Esophagus squamous epithelium (tissue), 5 donors: ENCODE data around the gene CNRIP1. TPM values are rescaled to one million over a fixed set of nuclear protein-coding genes. Genes with fewer than 3 reads are reported as not detected.

Experiments
- DNase-seq: peaks from one replicate; lab custom pipeline; 2025; lab: John Stamatoyannopoulos, UW
- H3K27ac ChIP-seq, 4 donors: fragments of 200-600 bp; sonication (generic); one replicate each; pipeline ENCODE4 v1.5.1; 2016 to 2019; ENCODE audit warnings: mild to moderate bottlenecking in 1 of 4
- H3K27me3 ChIP-seq, 4 donors: fragments of 200-600 bp; sonication (generic); 1 replicate in 3 of 4; 2 replicates in 1 of 4; pipeline versions ENCODE4 v1.5.1 to v1.6.0; 2017 to 2021; ENCODE audit warnings: antibody characterized with exemption in 1 of 4
- H3K36me3 ChIP-seq, 3 donors: fragments of 200-600 bp; sonication (generic); one replicate each; pipeline ENCODE4 v1.5.1; 2016 to 2019
- H3K4me1 ChIP-seq, 3 donors: fragments of 200-600 bp; sonication (generic); one replicate each; pipeline ENCODE4 v1.5.1; 2017 to 2019
- H3K4me3 ChIP-seq, 4 donors: fragments of 200-600 bp; sonication (generic); 1 replicate in 3 of 4; 2 replicates in 1 of 4; pipeline ENCODE4 v1.5.1; 2016 to 2019; ENCODE audit warnings: mild to moderate bottlenecking in 2 of 4, moderate library complexity in 1 of 4
- H3K9me3 ChIP-seq, 3 donors: fragments of 200-600 bp; sonication (generic); one replicate each; pipeline ENCODE4 v1.5.1; 2016 to 2019
- POLR2A ChIP-seq, 4 donors: fragments of 450-650 bp; IDR thresholded peaks; one replicate each; pipeline ENCODE4 v1.6.1; 2017; ENCODE audit warnings: antibody characterized with exemption in 4 of 4, mild to moderate bottlenecking in 4 of 4, moderate library complexity in 3 of 4
- WGBS, 2 donors: methylation state at CpG; one replicate each; pipeline ENCODE4 v1.1.5; 2018; 5-methylcytosine and 5-hydroxymethylcytosine counted together
- intact Hi-C: fragments of 100-400 bp; cut with DNase I; formaldehyde crosslinking; loops from one replicate; pipeline ENCODE4 v1.15.0; 2022
- total RNA-seq, 4 donors: library from RNA; depleted of rRNA; stranded (reverse); fragments of >200 nt; gene quantifications; one replicate each; pipeline ENCODE4 v1.1.0, GENCODE V29; 2016
- TF ChIP-seq, protein P1 (sequence below), 6 experiments: fragments of 450-650 bp in 4 of 6; fragments of 200-600 bp in 2 of 6; sonication (generic) in 2 of 6; IDR thresholded peaks; one replicate each; pipeline ENCODE4 v1.5.1; 2016 to 2019; ENCODE audit warnings: antibody characterized with exemption in 6 of 6, mild to moderate bottlenecking in 4 of 6, moderate library complexity in 4 of 6
- donor health status: DM: yes; HTN: yes; CAD: no.

Gene CNRIP1
- total RNA-seq, 4 donors from 2014 or later: 0.61 to 21.4 (median 5.0) TPM

DNA sequence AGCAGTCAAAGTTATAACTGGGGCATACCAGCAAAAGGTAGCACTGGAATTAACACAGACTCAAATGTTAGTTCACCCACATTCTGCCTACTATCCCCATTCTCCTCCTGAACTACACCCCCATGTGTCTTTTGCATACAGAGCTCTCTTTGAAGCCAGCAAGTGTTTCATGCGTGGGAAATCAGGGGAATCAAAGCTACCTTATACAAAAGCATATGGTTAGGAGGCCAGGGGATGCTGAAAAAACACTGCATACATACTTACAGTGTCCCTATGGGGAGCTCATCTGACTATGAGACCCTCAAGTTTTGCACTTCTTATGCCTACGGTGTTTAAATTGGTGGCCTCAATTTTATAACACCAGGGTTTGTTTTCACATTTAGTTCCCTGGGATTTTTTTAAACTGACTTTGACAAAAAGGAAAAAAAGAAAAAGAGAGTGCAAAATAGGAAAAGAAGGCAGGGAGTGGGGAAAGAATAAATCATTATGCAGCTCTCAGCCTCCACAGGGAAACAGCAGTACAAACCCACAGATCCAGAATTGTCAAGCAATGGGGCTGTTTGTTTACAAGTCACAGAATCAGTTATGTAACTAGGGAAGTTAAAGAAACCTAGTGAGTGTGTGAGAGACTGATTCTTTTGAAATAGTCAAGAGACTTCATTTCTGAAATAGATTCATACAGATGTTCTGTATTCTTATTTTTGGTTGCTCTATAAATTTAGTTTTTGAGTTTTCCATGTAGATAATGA, 47.3 kb downstream of the CNRIP1 start:
- no peaks in the 10 kb centered on the region for H3K9me3 ChIP-seq
- intact Hi-C loops: no loop called here
- no peak overlapping the region for H3K4me3 ChIP-seq
- no peaks in the 10 kb centered on the region for H3K36me3 ChIP-seq
- no peak overlapping the region for H3K27ac ChIP-seq
- 71 to 78% methylated on average over 2 of the region's 2 CpGs for WGBS, 2 donors
- H3K4me1 ChIP-seq: peaks cover 0 to 12% (median 0%) of the 10 kb centered on the region in 3 donors
- no peak for DNase-seq
- TF ChIP-seq, protein P1, sequence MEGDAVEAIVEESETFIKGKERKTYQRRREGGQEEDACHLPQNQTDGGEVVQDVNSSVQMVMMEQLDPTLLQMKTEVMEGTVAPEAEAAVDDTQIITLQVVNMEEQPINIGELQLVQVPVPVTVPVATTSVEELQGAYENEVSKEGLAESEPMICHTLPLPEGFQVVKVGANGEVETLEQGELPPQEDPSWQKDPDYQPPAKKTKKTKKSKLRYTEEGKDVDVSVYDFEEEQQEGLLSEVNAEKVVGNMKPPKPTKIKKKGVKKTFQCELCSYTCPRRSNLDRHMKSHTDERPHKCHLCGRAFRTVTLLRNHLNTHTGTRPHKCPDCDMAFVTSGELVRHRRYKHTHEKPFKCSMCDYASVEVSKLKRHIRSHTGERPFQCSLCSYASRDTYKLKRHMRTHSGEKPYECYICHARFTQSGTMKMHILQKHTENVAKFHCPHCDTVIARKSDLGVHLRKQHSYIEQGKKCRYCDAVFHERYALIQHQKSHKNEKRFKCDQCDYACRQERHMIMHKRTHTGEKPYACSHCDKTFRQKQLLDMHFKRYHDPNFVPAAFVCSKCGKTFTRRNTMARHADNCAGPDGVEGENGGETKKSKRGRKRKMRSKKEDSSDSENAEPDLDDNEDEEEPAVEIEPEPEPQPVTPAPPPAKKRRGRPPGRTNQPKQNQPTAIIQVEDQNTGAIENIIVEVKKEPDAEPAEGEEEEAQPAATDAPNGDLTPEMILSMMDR (IDR thresholded peaks at IDR 0.05): no peak
- no peak for TF ChIP-seq POLR2A (IDR thresholded peaks at IDR 0.05)
- H3K27me3 ChIP-seq: no peaks in the 10 kb centered on the region

DNA sequence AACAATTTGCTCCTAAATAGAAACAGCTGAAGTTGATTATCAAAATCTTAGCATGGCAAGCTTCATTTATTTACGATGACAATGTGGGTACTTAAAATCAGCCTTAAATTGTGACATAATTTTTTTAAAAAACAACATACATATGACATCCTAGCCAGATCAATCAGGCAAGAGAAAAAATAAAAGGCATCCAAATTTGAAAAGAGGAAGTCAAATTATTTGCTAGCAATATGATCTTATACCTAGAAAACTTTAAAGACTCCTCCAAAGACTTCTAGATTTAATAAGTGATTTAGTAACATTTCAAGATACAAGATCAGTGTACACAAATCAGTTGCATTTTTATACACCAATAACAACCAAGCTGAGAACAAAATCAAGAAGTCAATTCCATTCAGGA, 53.1 kb downstream of the CNRIP1 start:
- no peaks in the 10 kb centered on the region for H3K4me1 ChIP-seq
- 93 to 95% methylated on average over 1 of the region's 1 CpG for WGBS, 2 donors
- H3K4me3 ChIP-seq: no peak overlapping the region
- no peak overlapping the region for H3K27ac ChIP-seq
- no peaks in the 10 kb centered on the region for H3K9me3 ChIP-seq
- intact Hi-C loops: no loop called here
- no peaks in the 10 kb centered on the region for H3K27me3 ChIP-seq
- no peak for TF ChIP-seq POLR2A (IDR thresholded peaks at IDR 0.05)
- TF ChIP-seq, protein P1 (IDR thresholded peaks at IDR 0.05): no peak
- no peak for DNase-seq
- H3K36me3 ChIP-seq: no peaks in the 10 kb centered on the region

DNA sequence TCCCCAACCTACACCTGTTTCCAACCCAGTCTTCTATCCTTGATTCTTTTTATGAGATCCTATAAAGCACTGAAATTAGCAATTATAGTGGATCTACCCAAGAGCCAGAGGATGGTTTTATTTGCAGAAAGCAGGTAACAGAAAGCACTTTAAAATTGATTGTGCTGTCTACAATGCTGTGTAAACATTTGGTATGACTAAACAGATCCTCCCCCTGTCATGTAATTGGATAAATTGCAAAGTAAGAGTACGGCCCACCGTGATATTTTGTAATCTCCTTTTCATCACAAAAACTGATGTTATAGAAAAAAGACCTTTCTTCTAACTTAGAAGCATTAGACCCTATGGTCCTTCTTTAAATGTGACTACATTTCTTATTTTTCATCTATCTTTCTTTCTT, 56.1 kb downstream of the CNRIP1 start:
- Histone ChIP-seq H3K27me3 (no peaks in the 10 kb centered on the region), H3K27ac (no peak overlapping the region), H3K9me3 (no peaks in the 10 kb centered on the region), H3K4me1 (no peaks in the 10 kb centered on the region), H3K36me3 (no peaks in the 10 kb centered on the region), H3K4me3 (no peak overlapping the region)
- intact Hi-C loops: no loop called here
- DNase-seq: no peak
- TF ChIP-seq POLR2A (IDR thresholded peaks at IDR 0.05): no peak
- TF ChIP-seq, protein P1 (IDR thresholded peaks at IDR 0.05): no peak
- WGBS, 2 donors: 61% methylated on average over 2 of the region's 2 CpGs

DNA sequence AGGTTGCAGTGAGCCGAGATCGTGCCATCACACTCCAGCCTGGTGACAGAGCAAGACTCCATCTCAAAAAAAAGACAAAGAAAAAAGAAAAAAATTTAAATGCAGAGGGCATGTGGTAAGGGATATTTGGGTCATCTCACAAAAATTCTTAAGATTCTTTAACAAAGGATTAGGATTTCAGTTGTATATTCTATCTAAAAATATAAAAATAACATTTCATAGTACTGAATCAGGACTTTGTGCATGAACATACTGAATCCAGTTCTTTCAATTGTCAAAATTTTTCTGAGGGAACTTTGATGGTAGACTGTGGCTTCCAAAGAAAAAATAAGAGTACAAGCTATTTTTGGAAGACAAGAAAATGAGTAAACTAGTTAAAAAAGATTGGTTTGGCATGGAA, 60.9 kb downstream of the CNRIP1 start:
- Histone ChIP-seq H3K27me3 (no peaks in the 10 kb centered on the region), H3K27ac (no peak overlapping the region), H3K4me1 (peaks cover 0 to 18% (median 5%) of the 10 kb centered on the region in 3 donors), H3K9me3 (no peaks in the 10 kb centered on the region), H3K4me3 (no peak overlapping the region), H3K36me3 (no peaks in the 10 kb centered on the region)
- TF ChIP-seq, protein P1 (IDR thresholded peaks at IDR 0.05): no peak
- no peak for TF ChIP-seq POLR2A (IDR thresholded peaks at IDR 0.05)
- 94 to 100% methylated on average over 2 of the region's 2 CpGs for WGBS, 2 donors
- intact Hi-C loops: no loop called here
- DNase-seq: no peak

DNA sequence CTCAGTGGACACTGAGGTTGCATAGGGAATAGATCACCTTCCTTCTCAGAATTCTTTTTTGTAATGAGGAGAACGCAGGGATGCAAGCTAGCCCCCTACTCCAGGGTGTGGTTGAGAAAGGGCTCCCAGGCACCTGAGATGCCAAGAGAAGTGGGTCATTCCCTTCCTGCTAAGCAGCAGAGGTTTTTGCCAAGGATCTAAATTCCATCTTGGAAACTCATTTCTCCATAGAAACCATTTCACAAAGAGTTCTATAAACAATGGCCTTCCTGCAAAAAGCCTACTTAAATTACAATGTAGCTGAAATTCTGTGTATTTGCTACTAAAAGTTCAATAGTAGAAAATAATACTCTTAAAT, 63.7 kb downstream of the CNRIP1 start:
- no peaks in the 10 kb centered on the region for H3K36me3 ChIP-seq
- no peaks in the 10 kb centered on the region for H3K27me3 ChIP-seq
- no peak for TF ChIP-seq POLR2A (IDR thresholded peaks at IDR 0.05)
- TF ChIP-seq, protein P1 (IDR thresholded peaks at IDR 0.05): no peak
- DNase-seq: no peak
- H3K27ac ChIP-seq: no peak overlapping the region
- H3K4me3 ChIP-seq: no peak overlapping the region
- H3K9me3 ChIP-seq: no peaks in the 10 kb centered on the region
- peaks cover 0 to 23% (median 9%) of the 10 kb centered on the region in 3 donors for H3K4me1 ChIP-seq
- 77 to 80% methylated on average over 1 of the region's 1 CpG for WGBS, 2 donors
- intact Hi-C loops: no loop called here
